HepG2 (cell line): ENCODE measurements around the gene CCL19. TPM values are rescaled to one million over a fixed set of nuclear protein-coding genes. Genes with fewer than 3 reads are reported as not detected.

Experiments
- AGO1 ChIP-seq: fragments of 200-400 bp; formaldehyde crosslinking; IDR thresholded peaks from 2 replicates; pipeline ENCODE4 v1.6.1; 2017; ENCODE audit warnings: mild to moderate bottlenecking, low read depth, low read length, moderate library complexity; ENCODE audit not compliant: poor library complexity, severe bottlenecking
- ARNT2 ChIP-seq: sonication (generic); formaldehyde crosslinking; IDR thresholded peaks from 2 replicates; pipeline ENCODE4 v1.8.0; 2022; ENCODE audit warnings: mild to moderate bottlenecking, low read depth, missing genetic modification reagents, moderate library complexity
- ATAD3A ChIP-seq: sonication (generic); formaldehyde crosslinking; IDR thresholded peaks from 2 replicates; pipeline ENCODE4 v1.4.0; 2020; ENCODE audit warnings: missing genetic modification reagents
- HDAC1 ChIP-seq: sonication (generic); formaldehyde crosslinking; IDR thresholded peaks from 2 replicates; pipeline ENCODE4 v1.5.1; 2020; ENCODE audit warnings: mild to moderate bottlenecking, missing genetic modification reagents
- REPIN1 ChIP-seq: sonication (generic); formaldehyde crosslinking; IDR thresholded peaks from 2 replicates; pipeline ENCODE4 v1.8.0; 2022; ENCODE audit warnings: missing genetic modification reagents, low read depth, mild to moderate bottlenecking, borderline replicate concordance
- SALL2 ChIP-seq: sonication (generic); formaldehyde crosslinking; IDR thresholded peaks from 2 replicates; pipeline ENCODE4 v1.8.1; 2023; ENCODE audit warnings: mild to moderate bottlenecking, missing genetic modification reagents, inconsistent platforms
- SIX1 ChIP-seq: sonication (generic); formaldehyde crosslinking; IDR thresholded peaks from 2 replicates; pipeline ENCODE4 v1.4.0; 2020; ENCODE audit warnings: missing genetic modification reagents, borderline replicate concordance
- U2AF2 ChIP-seq: fragments of 200-400 bp; formaldehyde crosslinking; IDR thresholded peaks from 2 replicates; pipeline ENCODE4 v1.6.1; 2017; ENCODE audit warnings: low read depth, mild to moderate bottlenecking, low read length
- YY1 ChIP-seq: IDR thresholded peaks from 2 replicates; pipeline ENCODE4 v1.6.1; 2011; ENCODE audit warnings: low read length, low read depth, moderate library complexity, mild to moderate bottlenecking; ENCODE audit not compliant: insufficient read depth, insufficient replicate concordance
- ZBTB8A ChIP-seq: sonication (generic); formaldehyde crosslinking; IDR thresholded peaks from 2 replicates; pipeline ENCODE4 v1.4.0; 2020; ENCODE audit warnings: mild to moderate bottlenecking, low read depth, missing genetic modification reagents, borderline replicate concordance
- ZNF431 ChIP-seq: sonication (generic); formaldehyde crosslinking; IDR thresholded peaks from 2 replicates; pipeline ENCODE4 v1.9.0; 2022; ENCODE audit warnings: missing genetic modification reagents, low read depth, mild to moderate bottlenecking, borderline replicate concordance
- polyA plus RNA-seq, 8 experiments: library from polyadenylated mRNA; depleted of rRNA in 3 of 8; stranded (reverse) in 7 of 8; unstranded in 1 of 8; fragments of >200 nt; fragmentation: Illumina TruSeq in 4 of 8; extraction: Trizol in 4 of 8; gene quantifications; 2 replicates each; pipeline versions ENCODE4 v1.2.1 to v1.2.3, GENCODE V29; 2011 to 2016; ENCODE audit warnings: low read depth in 4 of 8, missing spikeins in 1 of 8, mixed read lengths in 1 of 8; ENCODE audit not compliant: insufficient read depth in 1 of 8
- total RNA-seq, 5 experiments: library from RNA; depleted of rRNA; stranded (reverse); fragments of >200 nt; fragmentation: Illumina TruSeq; extraction: Trizol; gene quantifications; 2 replicates each; pipeline ENCODE4 v1.2.3, GENCODE V29; 2016; ENCODE audit warnings: low read depth in 1 of 5
- TF ChIP-seq, protein P1 (sequence below): sonication (generic); formaldehyde crosslinking; IDR thresholded peaks from 2 replicates; pipeline ENCODE4 v1.5.0; 2020; ENCODE audit warnings: mild to moderate bottlenecking, missing genetic modification reagents
- TF ChIP-seq, protein P2 (sequence below): IDR thresholded peaks from 2 replicates; pipeline ENCODE4 v1.6.1; 2016; ENCODE audit warnings: low read depth, missing genetic modification reagents, missing compliant biosample characterization
- TF ChIP-seq, protein P3 (sequence below): sonication (generic); formaldehyde crosslinking; conservative IDR thresholded peaks from 2 replicates; pipeline ENCODE4 v1.8.0; 2022; ENCODE audit warnings: mild to moderate bottlenecking, moderate library complexity, missing genetic modification reagents
- TF ChIP-seq, protein P4 (sequence below): sonication (generic); formaldehyde crosslinking; IDR thresholded peaks from 2 replicates; pipeline ENCODE4 v1.8.0; 2022; ENCODE audit warnings: missing genetic modification reagents, low read depth, mild to moderate bottlenecking, borderline replicate concordance
- TF ChIP-seq, protein P5 (sequence below): fragments of 450-650 bp; IDR thresholded peaks from 2 replicates; pipeline ENCODE4 v1.6.1; 2016

CCL19 gene
- total and polyA plus RNA-seq, 2 of the 13 experiments (the other 11 are each of a cell fraction or from before 2014, with no cell fraction given): not detected

DNA sequence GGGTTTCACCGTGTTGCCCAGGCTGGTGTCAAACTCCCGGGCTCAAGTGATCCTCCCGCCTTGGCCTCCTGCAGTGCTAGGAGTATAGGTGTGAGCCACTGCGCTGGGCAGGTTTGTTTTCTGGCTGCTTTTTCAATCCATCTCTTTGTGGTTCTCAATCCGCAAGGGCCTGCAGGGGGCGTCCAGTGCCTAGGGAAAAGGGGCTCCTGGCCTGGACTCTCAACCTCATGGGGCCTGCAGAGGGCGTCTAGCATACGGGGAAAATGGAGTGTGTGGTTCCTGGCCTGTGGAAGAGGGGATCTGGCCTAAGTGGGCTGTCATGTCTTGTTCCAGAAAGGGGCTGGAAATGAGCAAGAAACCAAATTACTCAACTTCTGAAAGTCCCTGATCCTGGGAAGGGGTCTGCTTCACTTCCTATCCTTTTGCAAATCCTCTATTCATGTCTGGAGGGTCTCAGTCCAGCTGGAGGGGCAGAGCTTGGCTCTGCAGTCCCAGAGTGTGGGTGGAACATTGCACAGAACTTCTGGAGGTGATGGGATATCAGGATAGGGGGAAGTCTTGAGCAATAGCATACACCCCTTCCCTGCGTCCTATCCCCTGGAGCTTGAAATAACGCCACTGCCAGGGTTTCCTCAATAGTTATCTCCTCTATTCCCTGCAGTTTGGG lies 15.9 kb downstream of the CCL19 start (continued):
- TF ChIP-seq, protein P1, sequence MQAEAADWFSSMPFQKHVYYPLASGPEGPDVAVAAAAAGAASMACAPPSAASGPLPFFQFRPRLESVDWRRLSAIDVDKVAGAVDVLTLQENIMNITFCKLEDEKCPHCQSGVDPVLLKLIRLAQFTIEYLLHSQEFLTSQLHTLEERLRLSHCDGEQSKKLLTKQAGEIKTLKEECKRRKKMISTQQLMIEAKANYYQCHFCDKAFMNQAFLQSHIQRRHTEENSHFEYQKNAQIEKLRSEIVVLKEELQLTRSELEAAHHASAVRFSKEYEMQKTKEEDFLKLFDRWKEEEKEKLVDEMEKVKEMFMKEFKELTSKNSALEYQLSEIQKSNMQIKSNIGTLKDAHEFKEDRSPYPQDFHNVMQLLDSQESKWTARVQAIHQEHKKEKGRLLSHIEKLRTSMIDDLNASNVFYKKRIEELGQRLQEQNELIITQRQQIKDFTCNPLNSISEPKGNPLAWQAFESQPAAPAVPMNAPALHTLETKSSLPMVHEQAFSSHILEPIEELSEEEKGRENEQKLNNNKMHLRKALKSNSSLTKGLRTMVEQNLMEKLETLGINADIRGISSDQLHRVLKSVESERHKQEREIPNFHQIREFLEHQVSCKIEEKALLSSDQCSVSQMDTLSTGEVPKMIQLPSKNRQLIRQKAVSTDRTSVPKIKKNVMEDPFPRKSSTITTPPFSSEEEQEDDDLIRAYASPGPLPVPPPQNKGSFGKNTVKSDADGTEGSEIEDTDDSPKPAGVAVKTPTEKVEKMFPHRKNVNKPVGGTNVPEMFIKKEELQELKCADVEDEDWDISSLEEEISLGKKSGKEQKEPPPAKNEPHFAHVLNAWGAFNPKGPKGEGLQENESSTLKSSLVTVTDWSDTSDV (CRISPR knock-in tag): no peak
- TF ChIP-seq SIX1 (no peak), ARNT2 (no peak), AGO1 (no peak), REPIN1 (CRISPR knock-in tag) (peak; percentile 44; the same call in 1 of the 2 replicates), U2AF2 (no peak), ZBTB8A (no peak), HDAC1 (CRISPR knock-in tag) (peak; percentile 39; the same call in 1 of the 2 replicates), SALL2 (CRISPR knock-in tag) (0 out of 2 replicates have a peak, but pooled peaks have one; percentile 57), ATAD3A (CRISPR knock-in tag) (no peak), YY1 (peak; percentile 69), ZNF431 (CRISPR knock-in tag) (no peak)
- TF ChIP-seq, protein P2, sequence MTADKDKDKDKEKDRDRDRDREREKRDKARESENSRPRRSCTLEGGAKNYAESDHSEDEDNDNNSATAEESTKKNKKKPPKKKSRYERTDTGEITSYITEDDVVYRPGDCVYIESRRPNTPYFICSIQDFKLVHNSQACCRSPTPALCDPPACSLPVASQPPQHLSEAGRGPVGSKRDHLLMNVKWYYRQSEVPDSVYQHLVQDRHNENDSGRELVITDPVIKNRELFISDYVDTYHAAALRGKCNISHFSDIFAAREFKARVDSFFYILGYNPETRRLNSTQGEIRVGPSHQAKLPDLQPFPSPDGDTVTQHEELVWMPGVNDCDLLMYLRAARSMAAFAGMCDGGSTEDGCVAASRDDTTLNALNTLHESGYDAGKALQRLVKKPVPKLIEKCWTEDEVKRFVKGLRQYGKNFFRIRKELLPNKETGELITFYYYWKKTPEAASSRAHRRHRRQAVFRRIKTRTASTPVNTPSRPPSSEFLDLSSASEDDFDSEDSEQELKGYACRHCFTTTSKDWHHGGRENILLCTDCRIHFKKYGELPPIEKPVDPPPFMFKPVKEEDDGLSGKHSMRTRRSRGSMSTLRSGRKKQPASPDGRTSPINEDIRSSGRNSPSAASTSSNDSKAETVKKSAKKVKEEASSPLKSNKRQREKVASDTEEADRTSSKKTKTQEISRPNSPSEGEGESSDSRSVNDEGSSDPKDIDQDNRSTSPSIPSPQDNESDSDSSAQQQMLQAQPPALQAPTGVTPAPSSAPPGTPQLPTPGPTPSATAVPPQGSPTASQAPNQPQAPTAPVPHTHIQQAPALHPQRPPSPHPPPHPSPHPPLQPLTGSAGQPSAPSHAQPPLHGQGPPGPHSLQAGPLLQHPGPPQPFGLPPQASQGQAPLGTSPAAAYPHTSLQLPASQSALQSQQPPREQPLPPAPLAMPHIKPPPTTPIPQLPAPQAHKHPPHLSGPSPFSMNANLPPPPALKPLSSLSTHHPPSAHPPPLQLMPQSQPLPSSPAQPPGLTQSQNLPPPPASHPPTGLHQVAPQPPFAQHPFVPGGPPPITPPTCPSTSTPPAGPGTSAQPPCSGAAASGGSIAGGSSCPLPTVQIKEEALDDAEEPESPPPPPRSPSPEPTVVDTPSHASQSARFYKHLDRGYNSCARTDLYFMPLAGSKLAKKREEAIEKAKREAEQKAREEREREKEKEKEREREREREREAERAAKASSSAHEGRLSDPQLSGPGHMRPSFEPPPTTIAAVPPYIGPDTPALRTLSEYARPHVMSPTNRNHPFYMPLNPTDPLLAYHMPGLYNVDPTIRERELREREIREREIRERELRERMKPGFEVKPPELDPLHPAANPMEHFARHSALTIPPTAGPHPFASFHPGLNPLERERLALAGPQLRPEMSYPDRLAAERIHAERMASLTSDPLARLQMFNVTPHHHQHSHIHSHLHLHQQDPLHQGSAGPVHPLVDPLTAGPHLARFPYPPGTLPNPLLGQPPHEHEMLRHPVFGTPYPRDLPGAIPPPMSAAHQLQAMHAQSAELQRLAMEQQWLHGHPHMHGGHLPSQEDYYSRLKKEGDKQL (CRISPR knock-in tag): no peak
- TF ChIP-seq, protein P3, sequence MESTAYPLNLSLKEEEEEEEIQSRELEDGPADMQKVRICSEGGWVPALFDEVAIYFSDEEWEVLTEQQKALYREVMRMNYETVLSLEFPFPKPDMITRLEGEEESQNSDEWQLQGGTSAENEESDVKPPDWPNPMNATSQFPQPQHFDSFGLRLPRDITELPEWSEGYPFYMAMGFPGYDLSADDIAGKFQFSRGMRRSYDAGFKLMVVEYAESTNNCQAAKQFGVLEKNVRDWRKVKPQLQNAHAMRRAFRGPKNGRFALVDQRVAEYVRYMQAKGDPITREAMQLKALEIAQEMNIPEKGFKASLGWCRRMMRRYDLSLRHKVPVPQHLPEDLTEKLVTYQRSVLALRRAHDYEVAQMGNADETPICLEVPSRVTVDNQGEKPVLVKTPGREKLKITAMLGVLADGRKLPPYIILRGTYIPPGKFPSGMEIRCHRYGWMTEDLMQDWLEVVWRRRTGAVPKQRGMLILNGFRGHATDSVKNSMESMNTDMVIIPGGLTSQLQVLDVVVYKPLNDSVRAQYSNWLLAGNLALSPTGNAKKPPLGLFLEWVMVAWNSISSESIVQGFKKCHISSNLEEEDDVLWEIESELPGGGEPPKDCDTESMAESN: no peak
- TF ChIP-seq, protein P4, sequence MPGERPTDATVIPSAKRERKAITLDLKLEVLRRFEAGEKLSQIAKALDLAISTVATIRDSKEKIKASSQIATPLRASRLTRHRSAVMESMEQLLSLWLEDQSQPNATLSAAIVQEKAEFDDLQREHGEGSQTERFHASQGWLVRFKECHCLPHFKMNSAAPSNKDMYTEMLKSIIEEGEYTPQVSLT: no peak
- TF ChIP-seq, protein P5, sequence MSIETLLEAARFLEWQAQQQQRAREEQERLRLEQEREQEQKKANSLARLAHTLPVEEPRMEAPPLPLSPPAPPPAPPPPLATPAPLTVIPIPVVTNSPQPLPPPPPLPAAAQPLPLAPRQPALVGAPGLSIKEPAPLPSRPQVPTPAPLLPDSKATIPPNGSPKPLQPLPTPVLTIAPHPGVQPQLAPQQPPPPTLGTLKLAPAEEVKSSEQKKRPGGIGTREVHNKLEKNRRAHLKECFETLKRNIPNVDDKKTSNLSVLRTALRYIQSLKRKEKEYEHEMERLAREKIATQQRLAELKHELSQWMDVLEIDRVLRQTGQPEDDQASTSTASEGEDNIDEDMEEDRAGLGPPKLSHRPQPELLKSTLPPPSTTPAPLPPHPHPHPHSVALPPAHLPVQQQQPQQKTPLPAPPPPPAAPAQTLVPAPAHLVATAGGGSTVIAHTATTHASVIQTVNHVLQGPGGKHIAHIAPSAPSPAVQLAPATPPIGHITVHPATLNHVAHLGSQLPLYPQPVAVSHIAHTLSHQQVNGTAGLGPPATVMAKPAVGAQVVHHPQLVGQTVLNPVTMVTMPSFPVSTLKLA: no peak
